ENCODE measurements around the gene TENM4.
"Not testable (repeated sequence)": the region's sequence is repeated elsewhere in the genome, so short reads cannot be mapped to it uniquely, and the experiment has no call there.

The TENM4 gene

GRCh38 chr11:78879094-78879980 lies 561.5 kb downstream of the TENM4 start:
- in situ Hi-C loops (cut with MboI; ENCODE audit: low sequenced_read_pairs), result not testable (repeated sequence)

- in situ Hi-C loops (cut with MboI; ENCODE audit: low sequenced_read_pairs), result no loop called here
These were observed 562.2 kb downstream of the TENM4 start for GRCh38 chr11:78878631-78879030.

- in situ Hi-C loops (cut with MboI; ENCODE audit: low sequenced_read_pairs), result no loop called here
These were observed 564.2 kb downstream of the TENM4 start for GRCh38 chr11:78876676-78877075.

- in situ Hi-C loops (cut with MboI; ENCODE audit: low sequenced_read_pairs), result no loop called here
These were observed 570.2 kb downstream of the TENM4 start for GRCh38 chr11:78870655-78871054.

- in situ Hi-C loops (cut with MboI; ENCODE audit: low sequenced_read_pairs), result no loop called here
These were observed 571.5 kb downstream of the TENM4 start for GRCh38 chr11:78869293-78869692.

GRCh38 chr11:78868563-78868962 lies 572.3 kb downstream of the TENM4 start:
- in situ Hi-C loops (cut with MboI; ENCODE audit: low sequenced_read_pairs), result no loop called here

GRCh38 chr11:78860720-78861422 lies 580.0 kb downstream of the TENM4 start:
- in situ Hi-C loops (cut with MboI; ENCODE audit: low sequenced_read_pairs), result no loop called here

GRCh38 chr11:78857688-78858087 lies 583.1 kb downstream of the TENM4 start:
- in situ Hi-C loops (cut with MboI; ENCODE audit: low sequenced_read_pairs), result no loop called here

GRCh38 chr11:78856211-78856610 lies 584.6 kb downstream of the TENM4 start:
- in situ Hi-C loops (cut with MboI; ENCODE audit: low sequenced_read_pairs), result no loop called here

GRCh38 chr11:78855116-78855515 lies 585.7 kb downstream of the TENM4 start:
- in situ Hi-C loops (cut with MboI; ENCODE audit: low sequenced_read_pairs), result no loop called here

- in situ Hi-C loops (cut with MboI; ENCODE audit: low sequenced_read_pairs), result no loop called here
These were observed 587.3 kb downstream of the TENM4 start for GRCh38 chr11:78853521-78853920.

- in situ Hi-C loops (cut with MboI; ENCODE audit: low sequenced_read_pairs), result no loop called here
These were observed 588.8 kb downstream of the TENM4 start for GRCh38 chr11:78851878-78852586.

- in situ Hi-C loops (cut with MboI; ENCODE audit: low sequenced_read_pairs), result no loop called here
These were observed 590.8 kb downstream of the TENM4 start for GRCh38 chr11:78850078-78850477.

GRCh38 chr11:78846269-78846668 lies 594.6 kb downstream of the TENM4 start:
- in situ Hi-C loops (cut with MboI; ENCODE audit: low sequenced_read_pairs), result no loop called here

- in situ Hi-C loops (cut with MboI; ENCODE audit: low sequenced_read_pairs), result no loop called here
These were observed 595.3 kb downstream of the TENM4 start for GRCh38 chr11:78845496-78845895.

GRCh38 chr11:78841456-78842060 lies 599.3 kb downstream of the TENM4 start:
- in situ Hi-C loops (cut with MboI; ENCODE audit: low sequenced_read_pairs), result no loop called here

GRCh38 chr11:78840623-78841022 lies 600.2 kb downstream of the TENM4 start:
- in situ Hi-C loops (cut with MboI; ENCODE audit: low sequenced_read_pairs), result no loop called here

- in situ Hi-C loops (cut with MboI; ENCODE audit: low sequenced_read_pairs), result no loop called here
These were observed 600.6 kb downstream of the TENM4 start for GRCh38 chr11:78840200-78840599.

GRCh38 chr11:78838417-78838816 lies 602.4 kb downstream of the TENM4 start:
- in situ Hi-C loops (cut with MboI; ENCODE audit: low sequenced_read_pairs), result no loop called here

GRCh38 chr11:78835646-78836045 lies 605.2 kb downstream of the TENM4 start:
- in situ Hi-C loops (cut with MboI; ENCODE audit: low sequenced_read_pairs), result no loop called here

GRCh38 chr11:78834886-78835285 lies 605.9 kb downstream of the TENM4 start:
- in situ Hi-C loops (cut with MboI; ENCODE audit: low sequenced_read_pairs), result no loop called here
